H1 (cell line): ENCODE results near the gene GLT8D1. TPM values are rescaled to one million over a fixed set of nuclear protein-coding genes. Genes with fewer than 3 reads are reported as not detected.
"Not testable (repeated sequence)": the region's sequence is repeated elsewhere in the genome, so short reads cannot be mapped to it uniquely, and the experiment has no call there.

Experiments
- CTCF ChIA-PET: fragments of 300-600 bp; sonication (Branson Sonifier 250); formaldehyde crosslinking; loops from one replicate; lab custom pipeline; 2021; ENCODE audit not compliant: partially characterized antibody; lab: Charles Lee
- POLR2A ChIA-PET: fragments of 300-600 bp; sonication (Branson Sonifier 250); formaldehyde crosslinking; loops from one replicate; lab custom pipeline; 2021; ENCODE audit warnings: inconsistent platforms; ENCODE audit not compliant: partially characterized antibody; lab: Charles Lee
- DNase-seq, 2 experiments: peaks; one replicate each; pipeline versions ENCODE4 v3.0.0 to v3.0.0-alpha.2; 2010 to 2022; ENCODE audit warnings: low spot score in 2 of 2, low read depth in 1 of 2, mixed read lengths in 1 of 2
- FAIRE-seq: peaks from 2 replicates; lab custom pipeline; 2011; peaks lifted over from hg19 to GRCh38; lab: Jason Lieb, UNC
- H2AFZ ChIP-seq: 2 replicates; pipeline ENCODE4 v1.8.1; 2012; ENCODE audit warnings: low read length, inconsistent platforms
- H2AK5ac ChIP-seq: 2 replicates; pipeline ENCODE4 v1.6.1; 2013; ENCODE audit warnings: low read depth, low read length
- H2BK120ac ChIP-seq: replicated peaks from 2 replicates; pipeline ENCODE3; 2013; ENCODE audit warnings: low read depth, low read length, inconsistent platforms
- H2BK12ac ChIP-seq: 2 replicates; pipeline ENCODE4 v1.6.1; 2013; ENCODE audit warnings: low read depth, low read length
- H2BK15ac ChIP-seq: 2 replicates; pipeline ENCODE4 v1.6.1; 2013; ENCODE audit warnings: low read length
- H2BK20ac ChIP-seq: 2 replicates; pipeline ENCODE4 v1.6.1; 2013; ENCODE audit warnings: low read length
- H2BK5ac ChIP-seq: 2 replicates; pipeline ENCODE4 v1.6.1; 2013; ENCODE audit warnings: low read depth, low read length
- H3K14ac ChIP-seq: 2 replicates; pipeline ENCODE4 v1.6.1; 2013; ENCODE audit warnings: inconsistent platforms; ENCODE audit not compliant: insufficient read length
- H3K18ac ChIP-seq: 2 replicates; pipeline ENCODE4 v1.6.1; 2013; ENCODE audit warnings: low read length; ENCODE audit errors: extremely low read depth
- H3K23ac ChIP-seq: 2 replicates; pipeline ENCODE4 v1.6.1; 2013; ENCODE audit warnings: inconsistent platforms; ENCODE audit not compliant: insufficient read length
- H3K23me2 ChIP-seq: 2 replicates; pipeline ENCODE4 v1.6.1; 2013; ENCODE audit warnings: low read depth, low read length
- H3K27ac ChIP-seq: 2 replicates; pipeline ENCODE4 v1.6.1; 2011; ENCODE audit warnings: low read depth, low read length, inconsistent platforms
- H3K27me3 ChIP-seq, 4 experiments: replicated peaks in 1 of 4; 1 replicate in 1 of 4; 2 replicates in 3 of 4; pipeline versions ENCODE4 v1.6.1 to v1.8.1; 2011 to 2013; ENCODE audit warnings: low read length in 3 of 4, mild to moderate bottlenecking in 3 of 4, inconsistent platforms in 2 of 4, mixed read lengths in 2 of 4, moderate library complexity in 1 of 4; ENCODE audit not compliant: control insufficient read depth in 3 of 4, insufficient read depth in 3 of 4; ENCODE audit errors: extremely low read depth in 1 of 4
- H3K36me3 ChIP-seq, 4 experiments: 2 replicates each; pipeline versions ENCODE4 v1.6.1 to v1.8.1; 2011 to 2013; ENCODE audit warnings: mild to moderate bottlenecking in 4 of 4, low read length in 3 of 4, moderate library complexity in 2 of 4, control low read depth in 1 of 4, inconsistent platforms in 1 of 4; ENCODE audit not compliant: insufficient read depth in 4 of 4, control insufficient read depth in 2 of 4
- H3K4ac ChIP-seq: replicated peaks from 2 replicates; pipeline ENCODE3; 2013; ENCODE audit warnings: low read length, low read depth, mixed read lengths, inconsistent platforms; ENCODE audit not compliant: insufficient read length
- H3K4me1 ChIP-seq, 4 experiments: replicated peaks in 1 of 4; 1 replicate in 1 of 4; 2 replicates in 3 of 4; pipeline versions ENCODE4 v1.6.1 to v1.8.1; 2011 to 2013; ENCODE audit warnings: low read length in 3 of 4, inconsistent platforms in 2 of 4, mixed read lengths in 1 of 4; ENCODE audit not compliant: insufficient read depth in 4 of 4, control insufficient read depth in 3 of 4
- H3K4me2 ChIP-seq, 2 experiments: 2 replicates each; pipeline versions ENCODE4 v1.6.1 to v1.8.1; 2011 to 2013; ENCODE audit warnings: low read depth in 2 of 2, low read length in 2 of 2, control low read depth in 1 of 2, inconsistent platforms in 1 of 2, mild to moderate bottlenecking in 1 of 2; ENCODE audit not compliant: insufficient read depth in 1 of 2
- H3K4me3 ChIP-seq, 4 experiments: fragments of 200-600, 300-600 bp in 1 of 4; sonication (generic), shearing (Covaris generic), sonication (Bioruptor Twin) in 1 of 4; 2 replicates each; pipeline versions ENCODE4 v1.5.1 to v1.8.1; 2011 to 2016; ENCODE audit warnings: low read length in 4 of 4, low read depth in 3 of 4, control low read depth in 2 of 4, inconsistent platforms in 2 of 4, mild to moderate bottlenecking in 2 of 4, mixed read lengths in 1 of 4, moderate library complexity in 1 of 4; ENCODE audit not compliant: insufficient read depth in 2 of 4; ENCODE audit errors: extremely low read depth in 1 of 4
- H3K56ac ChIP-seq: replicated peaks from 2 replicates; pipeline ENCODE3; 2013; ENCODE audit warnings: low read depth, mild to moderate bottlenecking, mixed read lengths, low read length, inconsistent platforms; ENCODE audit not compliant: insufficient read length
- H3K79me1 ChIP-seq: 2 replicates; pipeline ENCODE4 v1.6.1; 2013; ENCODE audit warnings: low read depth, low read length, control low read depth
- H3K79me2 ChIP-seq, 2 experiments: 2 replicates each; pipeline versions ENCODE4 v1.6.1 to v1.8.1; 2012 to 2013; ENCODE audit warnings: low read length in 2 of 2, mild to moderate bottlenecking in 2 of 2, inconsistent platforms in 1 of 2; ENCODE audit not compliant: insufficient read depth in 2 of 2, control insufficient read depth in 1 of 2
- H3K9ac ChIP-seq, 4 experiments: replicated peaks in 1 of 4; 1 replicate in 1 of 4; 2 replicates in 3 of 4; pipeline versions ENCODE4 v1.6.1 to v1.8.1; 2011 to 2013; ENCODE audit warnings: low read depth in 3 of 4, low read length in 3 of 4, control low read depth in 2 of 4, mild to moderate bottlenecking in 2 of 4, moderate library complexity in 2 of 4, inconsistent platforms in 1 of 4; ENCODE audit errors: extremely low read depth in 1 of 4
- H3K9me3 ChIP-seq, 2 experiments: 2 replicates each; pipeline versions ENCODE4 v1.6.1 to v1.8.1; 2012 to 2013; ENCODE audit warnings: mild to moderate bottlenecking in 2 of 2, moderate library complexity in 2 of 2, control low read depth in 1 of 2, inconsistent platforms in 1 of 2, low read depth in 1 of 2, low read length in 1 of 2, mixed read lengths in 1 of 2; ENCODE audit not compliant: insufficient read depth in 2 of 2
- H4K20me1 ChIP-seq, 2 experiments: replicated peaks in 1 of 2; 2 replicates each; pipeline versions ENCODE3 to v1.8.1; 2011 to 2013; ENCODE audit warnings: inconsistent platforms in 2 of 2, low read length in 2 of 2, mild to moderate bottlenecking in 1 of 2; ENCODE audit not compliant: insufficient read depth in 2 of 2, control insufficient read depth in 1 of 2
- H4K5ac ChIP-seq: 2 replicates; pipeline ENCODE4 v1.6.1; 2013; ENCODE audit warnings: low read length, low read depth, mixed read lengths, inconsistent platforms; ENCODE audit not compliant: insufficient read length
- H4K8ac ChIP-seq: 2 replicates; pipeline ENCODE4 v1.8.0; 2013; ENCODE audit warnings: mild to moderate bottlenecking, moderate library complexity, low read length, inconsistent platforms; ENCODE audit not compliant: insufficient read depth; ENCODE audit errors: extremely low read depth
- H4K91ac ChIP-seq: replicated peaks from 2 replicates; pipeline ENCODE3; 2013; ENCODE audit warnings: low read length, mixed read lengths, inconsistent platforms; ENCODE audit not compliant: insufficient read length
- WGBS, 2 experiments: shearing (Covaris generic) in 1 of 2; methylation state at CpG; one replicate each; pipeline versions ENCODE4 v1.1.6 to v1.1.7; 2013 to 2015; ENCODE audit warnings: low lambda C conversion rate in 2 of 2, mixed read lengths in 2 of 2, inconsistent platforms in 1 of 2, low coverage in 1 of 2, missing lambda C conversion rate in 1 of 2; ENCODE audit not compliant: insufficient replicate concordance in 2 of 2, insufficient coverage in 1 of 2, insufficient read length in 1 of 2; ENCODE audit errors: extremely low coverage in 1 of 2, missing lambda C conversion rate in 1 of 2; 5-methylcytosine and 5-hydroxymethylcytosine counted together
- polyA plus RNA-seq, 7 experiments: library from polyadenylated mRNA; depleted of rRNA in 3 of 7; stranded (reverse) in 5 of 7; unstranded in 2 of 7; fragments of >200 nt in 5 of 7; fragments of 200-250 nt in 2 of 7; gene quantifications; 1 replicate in 5 of 7; 2 replicates in 1 of 7; 4 replicates in 1 of 7; pipeline versions ENCODE4 v1.2.1 to v1.2.3, GENCODE V29; 2011 to 2013; ENCODE audit warnings: missing spikeins in 2 of 7, mixed read lengths in 2 of 7
- total RNA-seq: library from RNA; stranded (reverse); fragmentation: NEBNext Ultra II Directional; extraction: Animal tissue kit (Norgen Biotek cat#: 25700); gene quantifications from 2 replicates; pipeline ENCODE4 v1.2.1, GENCODE V29; 2021

The GLT8D1 gene
- total and polyA plus RNA-seq, 2 of the 8 experiments (the other 6 are each of a cell fraction or from before 2014, with no cell fraction given) = 29.0 to 33.6 TPM

- H3K14ac ChIP-seq, CTCF ChIA-PET, H4K20me1 ChIP-seq, H3K23ac ChIP-seq, H3K4ac ChIP-seq, H3K9ac ChIP-seq, H3K4me1 ChIP-seq, H2AFZ ChIP-seq, H4K5ac ChIP-seq, H4K8ac ChIP-seq, H2BK120ac ChIP-seq, H3K79me1 ChIP-seq, POLR2A ChIA-PET, DNase-seq, H3K23me2 ChIP-seq, FAIRE-seq, H2BK15ac ChIP-seq, H4K91ac ChIP-seq, H3K4me2 ChIP-seq, H3K56ac ChIP-seq, H3K4me3 ChIP-seq, H3K27ac ChIP-seq, H2BK12ac ChIP-seq, H3K27me3 ChIP-seq, H3K79me2 ChIP-seq, H2BK20ac ChIP-seq, H3K9me3 ChIP-seq, H2BK5ac ChIP-seq, H2AK5ac ChIP-seq, H3K18ac ChIP-seq: not testable (repeated sequence)
- 63% methylated on average over 3 of the region's 3 CpGs; no CpG with 5 or more reads in 1 of the 2 experiments for WGBS, 2 experiments
- peaks cover 0 to 25% (median 16%) of the 10 kb centered on the region in 4 experiments; a peak in 5 of 8 replicates for H3K36me3 ChIP-seq
Measured at GRCh38 chr3:52728753-52729152, 23.2 kb upstream of the GLT8D1 start.
